Fibroblast of upper back skin (primary cell): ENCODE results near the gene NPIPB8.
"Not testable (repeated sequence)": the region's sequence is repeated elsewhere in the genome, so short reads cannot be mapped to it uniquely, and the experiment has no call there.

Experiments used
- DNase-seq: peaks from one replicate; pipeline ENCODE4 v3.0.0-alpha.2; 2013

NPIPB8 gene

GRCh38 chr16:28607116-28607623 lies 30.7 kb upstream of the NPIPB8 start:
- no peak for DNase-seq

- DNase-seq = not testable (repeated sequence)
These were observed 30.0 kb upstream of the NPIPB8 start for GRCh38 chr16:28607681-28608495.

- not testable (repeated sequence) for DNase-seq
These were observed 29.4 kb upstream of the NPIPB8 start for GRCh38 chr16:28608496-28608808.

- DNase-seq = not testable (repeated sequence)
These were observed 28.8 kb upstream of the NPIPB8 start for GRCh38 chr16:28608867-28609596.

GRCh38 chr16:28609631-28610594 lies 28.0 kb upstream of the NPIPB8 start, which contains the start of gene SULT1A1:
Gene SULT1A1 (minus strand): TSS chr16:28610044. CDS start chr16:28608855, 1,189 bp downstream.
- no peak for DNase-seq

GRCh38 chr16:28610595-28611191 lies 27.2 kb upstream of the NPIPB8 start:
- DNase-seq = no peak

- DNase-seq = not testable (repeated sequence)
These were observed 25.2 kb upstream of the NPIPB8 start for GRCh38 chr16:28612359-28613280.

- not testable (repeated sequence) for DNase-seq
These were observed 24.0 kb upstream of the NPIPB8 start for GRCh38 chr16:28613912-28614311.

GRCh38 chr16:28614561-28614960 lies 23.3 kb upstream of the NPIPB8 start:
- DNase-seq = not testable (repeated sequence)

GRCh38 chr16:28615486-28616223 lies 22.2 kb upstream of the NPIPB8 start:
- peak; percentile 18 for DNase-seq

GRCh38 chr16:28616224-28616577 lies 21.7 kb upstream of the NPIPB8 start:
- not testable (repeated sequence) for DNase-seq

- no peak for DNase-seq
These were observed 21.2 kb upstream of the NPIPB8 start for GRCh38 chr16:28616636-28617035.

GRCh38 chr16:28617874-28618273 lies 20.0 kb upstream of the NPIPB8 start:
- no peak for DNase-seq

GRCh38 chr16:28620316-28620715 lies 17.5 kb upstream of the NPIPB8 start:
- DNase-seq = not testable (repeated sequence)

GRCh38 chr16:28621481-28622155 lies 16.2 kb upstream of the NPIPB8 start:
- DNase-seq = no peak

- not testable (repeated sequence) for DNase-seq
These were observed 15.2 kb upstream of the NPIPB8 start for GRCh38 chr16:28622532-28623171.

- no peak for DNase-seq
These were observed 14.6 kb upstream of the NPIPB8 start for GRCh38 chr16:28623172-28623711.

- not testable (repeated sequence) for DNase-seq
These were observed 7.0 kb upstream of the NPIPB8 start for GRCh38 chr16:28630905-28631304.
